Duodenal mucosa (tissue), 2 donors: ENCODE results near the gene SH3BP1.
"Not testable (repeated sequence)": the region's sequence is repeated elsewhere in the genome, so short reads cannot be mapped to it uniquely, and the experiment has no call there.

ENCODE experiments used
- H3K27ac ChIP-seq: one replicate; pipeline ENCODE4 v1.7.0; 2013; ENCODE audit warnings: low read depth, low read length
- H3K27me3 ChIP-seq, 2 donors: one replicate each; pipeline ENCODE4 v1.7.0; 2013; ENCODE audit warnings: low read length in 2 of 2, control low read depth in 1 of 2; ENCODE audit not compliant: insufficient read depth in 2 of 2, control insufficient read depth in 1 of 2
- H3K36me3 ChIP-seq, 2 donors: one replicate each; pipeline ENCODE4 v1.7.0; 2013; ENCODE audit warnings: low read length in 2 of 2, control low read depth in 1 of 2; ENCODE audit not compliant: insufficient read depth in 2 of 2, control insufficient read depth in 1 of 2
- H3K4me1 ChIP-seq, 2 donors: one replicate each; pipeline ENCODE4 v1.7.0; 2013; ENCODE audit warnings: low read length in 2 of 2, control low read depth in 1 of 2; ENCODE audit not compliant: insufficient read depth in 2 of 2, control insufficient read depth in 1 of 2
- H3K4me3 ChIP-seq, 2 donors: one replicate each; pipeline ENCODE4 v1.7.0; 2013; ENCODE audit warnings: low read length in 2 of 2, low read depth in 1 of 2
- H3K9ac ChIP-seq, 2 donors: one replicate each; pipeline ENCODE4 v1.7.0; 2013; ENCODE audit warnings: low read length in 2 of 2, low read depth in 1 of 2
- H3K9me3 ChIP-seq, 2 donors: one replicate each; pipeline ENCODE4 v1.7.0; 2013; ENCODE audit warnings: low read length in 2 of 2, control low read depth in 1 of 2; ENCODE audit not compliant: control insufficient read depth in 1 of 2

SH3BP1 gene

GRCh38 chr22:37604875-37605274, 34.6 kb upstream of the SH3BP1 start:
- no peak overlapping the region for H3K27ac ChIP-seq
- H3K36me3 ChIP-seq: no peaks in the 10 kb centered on the region
- H3K27me3 ChIP-seq: no peaks in the 10 kb centered on the region
- H3K9me3 ChIP-seq: no peaks in the 10 kb centered on the region
- no peak overlapping the region for H3K4me3 ChIP-seq
- peaks cover 13 to 27% of the 10 kb centered on the region in 2 donors for H3K4me1 ChIP-seq
- H3K9ac ChIP-seq: no peak overlapping the region

DNA sequence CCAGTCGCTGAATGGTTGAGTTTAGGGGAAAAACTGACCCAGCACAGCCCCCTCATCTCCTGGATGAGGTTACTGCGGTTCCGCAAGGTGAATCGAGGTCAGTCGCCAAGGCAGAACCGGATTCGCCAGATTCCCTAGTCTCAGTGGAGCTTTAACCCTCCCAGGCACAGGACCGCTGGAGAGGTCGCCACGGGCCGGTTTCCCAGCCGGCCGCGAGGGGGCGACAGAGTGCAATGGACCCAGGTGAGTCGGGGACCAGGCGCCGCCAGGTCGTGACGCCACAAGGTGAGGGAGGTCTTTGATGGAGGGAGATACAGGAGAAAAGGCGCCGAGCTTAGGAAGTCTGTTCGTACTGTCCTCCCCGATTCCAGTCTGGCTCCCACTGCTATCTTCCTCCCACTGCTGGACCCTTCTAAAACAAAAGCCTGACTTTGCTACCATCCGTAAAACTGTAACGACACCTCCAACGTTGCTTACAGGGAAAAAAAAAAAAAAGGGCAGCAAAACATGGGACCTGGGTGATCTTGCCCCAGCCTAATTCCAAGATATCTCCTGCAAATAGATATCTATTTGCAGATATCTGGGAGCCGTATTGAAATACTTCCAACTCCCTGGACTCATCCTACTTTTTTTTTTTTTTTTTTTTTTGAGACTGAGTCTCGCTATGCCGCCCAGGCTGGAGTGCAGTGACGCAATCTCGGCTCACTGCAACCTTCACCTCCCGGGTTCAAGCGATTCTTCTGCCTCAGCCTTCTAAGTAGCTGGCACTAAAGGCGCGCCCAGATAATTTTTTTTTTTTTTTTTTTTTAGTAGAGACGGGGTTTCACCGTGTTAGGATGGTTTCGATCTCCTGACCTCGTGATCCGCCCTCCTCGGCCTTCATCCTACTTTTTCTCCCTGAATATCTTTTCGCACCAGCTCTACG, 32.2 kb upstream of the SH3BP1 start:
- H3K9me3 ChIP-seq: no peaks in the 10 kb centered on the region
- peak overlapping the region; percentile 25 to 58 for H3K9ac ChIP-seq
- H3K27me3 ChIP-seq: no peaks in the 10 kb centered on the region
- H3K27ac ChIP-seq: peak overlapping the region; percentile 20
- peaks cover 14 to 24% of the 10 kb centered on the region in 2 donors for H3K4me1 ChIP-seq
- H3K36me3 ChIP-seq: no peaks in the 10 kb centered on the region
- peak overlapping the region; percentile 76 to 89 for H3K4me3 ChIP-seq

GRCh38 chr22:37607935-37608476, 31.5 kb upstream of the SH3BP1 start:
- peaks cover 0 to under 1% of the 10 kb centered on the region in 2 donors for H3K36me3 ChIP-seq
- no peaks in the 10 kb centered on the region for H3K27me3 ChIP-seq
- no peaks in the 10 kb centered on the region for H3K9me3 ChIP-seq
- peak overlapping the region; percentile 94 for H3K27ac ChIP-seq
- peaks cover 14 to 24% of the 10 kb centered on the region in 2 donors for H3K4me1 ChIP-seq
- peak overlapping the region; percentile 56 to 75 for H3K9ac ChIP-seq
- H3K4me3 ChIP-seq: peak overlapping the region; percentile 89 to 95

- H3K4me1 ChIP-seq: peaks cover 14 to 24% of the 10 kb centered on the region in 2 donors
- no peaks in the 10 kb centered on the region for H3K9me3 ChIP-seq
- peaks cover 0 to 2% of the 10 kb centered on the region in 2 donors for H3K36me3 ChIP-seq
- H3K4me3 ChIP-seq: peak within 1 kb of the TSS; percentile 89 to 95
- H3K27me3 ChIP-seq: no peaks in the 10 kb centered on the region
- H3K9ac ChIP-seq: peak within 1 kb of the TSS; percentile 75 to 86
- H3K27ac ChIP-seq: peak within 1 kb of the TSS; percentile 94
These were observed 30.8 kb upstream of the SH3BP1 start, which contains the start of gene GGA1 for GRCh38 chr22:37608477-37609239. GGA1 (plus strand) TSS chr22:37608834; CDS start chr22:37608861, 27 bp downstream.

GRCh38 chr22:37609240-37610152, 30.0 kb upstream of the SH3BP1 start:
- H3K27me3 ChIP-seq: no peaks in the 10 kb centered on the region
- peak overlapping the region; percentile 89 to 95 for H3K4me3 ChIP-seq
- peak overlapping the region; percentile 94 for H3K27ac ChIP-seq
- H3K4me1 ChIP-seq: peaks cover 14 to 24% of the 10 kb centered on the region in 2 donors
- H3K36me3 ChIP-seq: peaks cover 5 to 6% of the 10 kb centered on the region in 2 donors
- H3K9ac ChIP-seq: peak overlapping the region; percentile 75 to 86
- H3K9me3 ChIP-seq: no peaks in the 10 kb centered on the region

DNA sequence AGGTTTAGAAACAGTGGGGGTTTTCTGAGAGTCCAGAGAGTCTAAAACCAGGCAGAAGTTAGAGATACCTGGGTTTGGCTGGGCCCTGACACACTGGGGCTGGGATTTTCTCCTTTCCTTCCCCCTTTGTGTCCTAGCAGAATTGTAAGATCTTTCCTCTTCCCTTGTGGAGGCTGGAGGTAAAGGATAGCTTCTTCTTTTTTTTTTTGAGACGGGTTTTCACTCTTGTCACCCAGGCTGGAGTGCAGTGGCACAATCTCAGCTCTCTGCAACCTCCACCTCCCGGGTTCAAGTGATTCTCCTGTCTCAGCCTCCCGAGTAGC, 29.4 kb upstream of the SH3BP1 start:
- H3K27ac ChIP-seq, H3K9me3 ChIP-seq, H3K27me3 ChIP-seq: not testable (repeated sequence)
- Histone ChIP-seq H3K36me3 (peaks cover 5 to 11% of the 10 kb centered on the region in 2 donors), H3K4me1 (peaks cover 14 to 23% of the 10 kb centered on the region in 2 donors), H3K4me3 (peak overlapping the region; percentile 89 to 95), H3K9ac (peak overlapping the region; percentile 75 to 86)

DNA sequence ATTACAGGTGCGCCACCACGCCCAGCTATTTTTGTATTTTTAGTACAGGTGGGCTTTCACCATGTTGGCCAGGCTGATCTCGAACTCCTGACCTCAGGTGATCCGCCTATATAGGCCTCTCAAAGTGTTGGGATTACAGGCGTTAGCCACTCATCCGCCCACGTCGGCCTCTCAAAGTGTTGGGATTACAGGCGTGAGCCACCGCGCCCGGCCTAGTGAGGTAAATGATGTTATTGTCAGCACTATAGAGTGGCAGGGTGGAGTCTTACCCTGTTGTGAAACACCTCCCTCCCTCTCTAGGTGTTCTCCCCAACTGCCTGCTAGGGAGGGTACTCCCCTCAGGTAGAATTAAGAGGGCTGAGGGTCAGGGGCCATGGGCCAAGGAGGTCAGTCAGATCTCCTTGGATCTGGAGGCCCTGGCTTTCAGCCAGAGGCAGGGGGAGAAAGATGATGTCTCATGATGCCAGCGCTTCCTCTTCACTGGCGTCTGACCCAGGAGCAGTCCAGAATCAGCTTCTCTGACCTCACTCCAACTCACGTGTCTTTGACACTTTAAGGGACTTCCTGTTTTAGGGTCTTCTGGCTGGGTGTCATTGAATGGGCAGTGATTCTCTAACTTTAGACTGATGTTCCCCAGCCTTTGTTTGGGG, 28.9 kb upstream of the SH3BP1 start:
- H3K4me1 ChIP-seq: peaks cover 14 to 19% of the 10 kb centered on the region in 2 donors
- H3K27me3 ChIP-seq: no peaks in the 10 kb centered on the region
- H3K9me3 ChIP-seq: no peaks in the 10 kb centered on the region
- no peak overlapping the region for H3K9ac ChIP-seq
- H3K4me3 ChIP-seq: no peak overlapping the region
- H3K36me3 ChIP-seq: peaks cover 5 to 11% of the 10 kb centered on the region in 2 donors
- H3K27ac ChIP-seq: no peak overlapping the region

- Histone ChIP-seq H3K4me3 (no peak overlapping the region), H3K9me3 (no peaks in the 10 kb centered on the region), H3K36me3 (peaks cover 8 to 14% of the 10 kb centered on the region in 2 donors), H3K27me3 (no peaks in the 10 kb centered on the region), H3K27ac (no peak overlapping the region), H3K4me1 (peaks cover 14 to 19% of the 10 kb centered on the region in 2 donors), H3K9ac (no peak overlapping the region)
These were observed 28.3 kb upstream of the SH3BP1 start for GRCh38 chr22:37611207-37611606.
